HG03442 (cell line): ENCODE results near the gene TNFAIP8L3.

Source experiments
- ATAC-seq: cut with Tn5 transposase; IDR thresholded peaks from one replicate; pipeline ENCODE4 v1.9.1; 2021; ENCODE audit warnings: mild to moderate bottlenecking, moderate library complexity; ENCODE audit not compliant: unreplicated experiment

Gene TNFAIP8L3

DNA sequence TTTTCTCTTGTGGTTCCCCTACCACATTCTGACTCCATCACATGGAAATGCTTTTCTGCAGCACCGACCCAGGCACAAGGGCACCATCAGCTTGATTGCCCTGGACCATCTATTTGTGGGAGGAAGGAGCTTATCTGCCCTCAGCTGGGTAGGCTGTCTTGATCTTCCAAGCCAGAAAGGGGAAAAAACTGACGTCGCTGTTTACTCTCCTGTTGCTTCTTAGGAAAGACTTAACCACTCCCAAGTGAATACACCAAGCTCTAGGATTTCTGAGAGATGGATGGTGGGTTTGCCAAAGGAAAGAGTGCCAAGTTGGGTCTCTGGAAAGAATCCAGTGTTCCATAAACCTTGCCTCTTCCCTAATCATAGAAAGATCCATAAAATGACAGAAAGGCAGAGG, 4.0 kb downstream of the TNFAIP8L3 start:
- no peak for ATAC-seq

DNA sequence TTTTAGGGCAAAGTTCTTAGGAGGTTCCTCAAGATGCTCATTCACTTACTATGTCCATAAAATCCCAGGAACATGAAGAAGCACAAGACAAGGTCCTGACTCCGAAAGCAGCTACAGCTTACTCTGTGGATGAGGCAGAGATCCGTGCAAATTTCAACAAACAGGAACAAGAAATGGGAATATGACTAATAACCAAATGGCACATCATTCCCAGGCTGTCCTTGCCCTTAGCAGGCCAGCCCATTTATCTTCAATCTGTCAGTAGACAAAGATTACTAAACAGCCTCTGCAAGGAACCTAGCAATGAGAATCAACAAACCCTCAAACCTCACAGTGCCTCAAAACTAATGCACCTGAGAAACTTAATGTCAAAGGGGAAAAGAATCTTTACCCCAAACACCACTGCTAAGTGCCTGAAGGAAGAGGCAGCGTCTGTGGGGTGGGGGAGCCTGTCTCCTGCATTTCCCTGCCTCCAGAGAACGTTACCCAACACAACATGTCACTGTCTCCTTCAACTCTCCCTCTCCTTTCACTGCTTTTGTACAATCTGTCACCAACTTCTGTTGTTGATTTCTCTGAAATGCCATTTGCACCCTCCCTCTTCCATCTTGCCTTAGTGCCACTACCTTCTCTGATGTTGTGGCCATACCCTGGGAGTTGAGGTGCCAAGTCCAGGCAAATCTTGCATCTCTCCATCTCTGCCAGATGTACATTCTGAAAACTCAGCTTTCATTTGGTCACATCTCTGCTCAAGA, 4.8 kb downstream of the TNFAIP8L3 start:
- ATAC-seq, result no peak

DNA sequence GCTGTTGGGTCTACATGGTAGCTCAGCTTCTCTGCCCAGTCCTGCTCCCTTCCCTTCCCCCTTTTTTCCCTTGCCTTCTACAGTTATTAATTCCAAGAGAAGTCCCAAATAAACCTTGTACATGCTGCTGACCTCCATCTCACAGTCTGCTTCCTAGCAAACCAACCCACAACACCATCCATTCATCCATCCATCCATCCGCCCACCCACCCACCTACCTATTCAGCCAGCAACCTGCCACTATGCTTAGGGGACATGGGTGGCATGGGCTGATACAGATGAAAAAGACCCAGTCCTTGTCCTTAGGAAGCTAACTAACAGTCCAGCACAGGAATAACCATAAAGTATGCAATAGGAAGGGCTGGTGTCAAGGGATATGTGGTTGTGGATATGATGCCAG, 5.7 kb downstream of the TNFAIP8L3 start:
- ATAC-seq, result no peak

DNA sequence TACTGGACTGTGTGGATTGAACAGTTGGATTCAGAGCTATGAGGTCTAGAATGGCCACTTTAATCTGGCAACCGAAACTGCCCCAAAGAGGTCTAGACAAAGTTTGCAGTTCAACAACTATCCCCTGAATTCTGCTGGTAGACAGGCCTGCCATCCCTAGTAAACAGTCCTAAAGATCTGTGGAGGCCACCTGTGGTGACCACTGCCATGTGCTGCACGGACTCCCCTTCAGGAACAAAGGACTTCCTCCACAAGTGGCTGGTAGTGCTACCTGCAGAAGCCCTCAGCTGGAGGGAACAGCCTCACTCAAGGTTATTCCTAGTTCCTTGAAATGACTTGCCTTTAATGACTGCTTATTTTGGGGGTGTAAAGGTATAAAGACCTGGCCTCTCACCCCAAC, 6.1 kb downstream of the TNFAIP8L3 start:
- ATAC-seq, result no peak

DNA sequence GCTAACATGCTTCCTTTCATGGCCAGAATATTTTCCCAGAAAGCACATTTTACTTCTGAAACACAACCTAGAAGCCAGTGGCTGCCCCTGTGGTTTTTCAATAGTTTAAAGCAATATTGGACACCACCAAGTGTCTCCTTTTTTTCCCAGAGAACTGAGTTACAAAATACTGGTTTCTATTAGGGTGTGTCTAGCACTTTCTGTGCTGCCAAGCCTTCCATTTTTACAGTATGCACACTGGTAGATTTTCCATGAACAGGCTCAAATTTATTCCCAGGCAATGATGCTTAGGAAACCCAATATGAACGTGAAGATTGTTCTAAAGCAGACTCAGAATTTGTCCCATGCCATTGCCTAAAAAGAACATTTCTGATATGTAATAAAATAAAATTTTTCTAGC, 7.2 kb downstream of the TNFAIP8L3 start:
- ATAC-seq, result no peak

DNA sequence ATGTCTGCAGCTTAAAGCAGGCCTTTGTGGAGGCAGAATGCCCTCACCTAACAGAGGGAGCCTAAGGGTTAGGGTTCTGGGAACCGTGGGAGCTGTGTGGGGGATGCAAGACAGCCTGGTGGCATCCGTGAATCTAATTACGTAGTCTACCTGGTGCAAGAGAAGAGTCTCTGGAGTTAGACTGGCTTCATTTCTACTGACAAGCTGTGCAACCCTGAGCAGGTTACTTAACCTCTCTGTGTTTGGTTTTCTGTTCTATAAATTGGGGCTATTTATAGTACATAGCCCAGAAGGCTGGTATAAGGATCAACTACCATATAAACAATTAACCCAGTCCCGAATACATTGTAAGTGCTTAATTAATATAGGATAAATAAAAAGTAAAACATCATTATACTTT, 8.3 kb downstream of the TNFAIP8L3 start:
- ATAC-seq, result no peak

DNA sequence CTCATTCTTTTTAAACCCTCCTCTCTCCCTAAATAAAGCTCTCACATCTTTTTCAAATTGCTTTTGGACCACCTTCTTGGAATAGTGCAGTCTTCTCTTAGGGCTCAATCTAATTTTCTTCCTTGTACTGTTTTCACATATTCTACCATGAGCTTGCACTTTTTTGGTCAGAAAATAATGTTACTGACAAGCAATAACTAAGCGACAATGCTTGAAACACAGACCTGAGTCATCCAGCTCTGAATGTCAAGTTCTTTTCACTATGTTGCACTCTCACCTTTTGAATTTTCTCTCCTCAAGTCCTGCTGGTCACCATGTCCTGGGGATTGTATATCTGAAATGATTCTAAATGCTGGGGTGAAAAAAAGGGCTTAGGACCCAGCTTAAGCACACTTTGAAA, 8.9 kb downstream of the TNFAIP8L3 start:
- no peak for ATAC-seq

DNA sequence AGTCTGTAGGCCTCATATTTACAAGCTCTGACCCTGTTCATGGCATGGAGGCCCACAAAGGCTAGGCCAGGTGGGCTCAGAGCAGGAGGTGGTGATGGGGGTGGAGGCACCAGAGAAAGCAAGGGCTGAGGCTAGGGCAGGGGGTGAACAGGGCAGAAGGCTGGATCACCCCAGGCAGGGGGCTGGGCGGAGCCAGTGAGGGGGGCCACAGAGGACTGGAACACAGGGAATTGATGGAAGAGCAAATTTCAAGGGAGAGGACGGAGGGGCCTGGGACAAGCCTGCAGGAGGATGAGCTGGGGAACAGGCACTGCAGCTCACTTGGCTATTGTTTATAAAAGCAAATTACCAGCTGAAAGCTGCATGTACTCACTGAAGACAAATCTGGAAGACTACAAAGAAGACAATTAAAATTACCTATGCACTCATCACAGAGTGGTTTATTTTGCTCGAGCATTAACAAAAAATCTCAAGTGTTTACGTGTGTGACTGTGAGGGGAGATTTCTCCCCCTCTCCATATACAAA, 11.0 kb downstream of the TNFAIP8L3 start:
- ATAC-seq, result no peak

DNA sequence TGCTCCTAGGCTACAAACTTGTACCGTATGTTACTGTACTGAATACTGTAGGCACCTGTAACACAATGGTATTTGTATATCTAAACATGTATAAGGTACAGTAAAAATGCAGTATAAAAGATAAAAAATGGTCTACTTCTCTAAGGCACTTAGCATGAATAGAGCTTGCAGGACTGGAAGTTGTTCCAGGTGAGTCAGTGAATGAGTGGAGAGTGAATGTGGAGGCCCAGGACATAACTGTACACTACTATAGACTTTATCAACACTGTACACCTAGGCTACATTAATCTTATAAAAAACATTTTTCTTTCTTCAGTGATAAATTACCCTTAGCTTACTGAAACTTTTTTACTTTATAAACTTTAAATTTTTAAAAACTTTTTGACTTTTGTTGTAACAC, 12.5 kb downstream of the TNFAIP8L3 start:
- no peak for ATAC-seq

DNA sequence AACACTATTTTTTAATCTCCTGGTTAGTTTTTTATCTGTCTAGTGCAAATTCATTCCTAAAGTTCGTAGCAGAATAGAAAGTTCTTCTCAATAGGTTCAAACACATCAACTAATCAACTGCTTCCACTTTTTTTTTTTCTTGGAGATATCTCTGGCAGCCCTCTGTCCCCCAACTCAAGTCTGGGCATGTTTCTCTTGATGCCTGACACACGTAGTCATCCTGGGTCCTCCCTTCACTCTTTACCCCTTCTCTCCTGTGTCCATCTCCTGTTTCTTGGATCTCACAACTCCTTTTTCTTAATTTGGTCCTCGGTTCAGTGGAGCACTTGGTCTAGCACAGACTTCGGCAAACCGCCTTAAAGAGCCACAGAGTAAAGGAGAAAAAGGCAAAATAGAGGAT, 14.4 kb downstream of the TNFAIP8L3 start:
- ATAC-seq, result no peak

DNA sequence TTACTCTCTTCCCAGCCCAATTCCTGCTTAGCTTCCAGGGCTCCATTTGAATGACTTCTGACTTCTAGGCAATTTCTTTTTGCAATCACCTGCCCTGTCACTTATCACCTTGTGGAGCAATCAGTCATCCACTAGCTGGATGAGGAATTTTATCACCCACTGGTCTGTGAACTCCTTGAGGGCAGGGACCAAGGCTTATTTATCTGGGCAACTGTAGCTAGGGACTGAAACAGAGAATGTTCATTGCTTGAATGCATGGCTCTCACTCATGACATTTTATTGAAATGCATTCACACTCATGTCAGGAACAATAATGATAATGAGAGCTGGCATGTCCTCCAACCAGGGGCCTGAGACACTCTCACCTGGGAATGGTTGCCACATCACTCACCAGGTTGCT, 15.5 kb downstream of the TNFAIP8L3 start:
- ATAC-seq, result no peak

DNA sequence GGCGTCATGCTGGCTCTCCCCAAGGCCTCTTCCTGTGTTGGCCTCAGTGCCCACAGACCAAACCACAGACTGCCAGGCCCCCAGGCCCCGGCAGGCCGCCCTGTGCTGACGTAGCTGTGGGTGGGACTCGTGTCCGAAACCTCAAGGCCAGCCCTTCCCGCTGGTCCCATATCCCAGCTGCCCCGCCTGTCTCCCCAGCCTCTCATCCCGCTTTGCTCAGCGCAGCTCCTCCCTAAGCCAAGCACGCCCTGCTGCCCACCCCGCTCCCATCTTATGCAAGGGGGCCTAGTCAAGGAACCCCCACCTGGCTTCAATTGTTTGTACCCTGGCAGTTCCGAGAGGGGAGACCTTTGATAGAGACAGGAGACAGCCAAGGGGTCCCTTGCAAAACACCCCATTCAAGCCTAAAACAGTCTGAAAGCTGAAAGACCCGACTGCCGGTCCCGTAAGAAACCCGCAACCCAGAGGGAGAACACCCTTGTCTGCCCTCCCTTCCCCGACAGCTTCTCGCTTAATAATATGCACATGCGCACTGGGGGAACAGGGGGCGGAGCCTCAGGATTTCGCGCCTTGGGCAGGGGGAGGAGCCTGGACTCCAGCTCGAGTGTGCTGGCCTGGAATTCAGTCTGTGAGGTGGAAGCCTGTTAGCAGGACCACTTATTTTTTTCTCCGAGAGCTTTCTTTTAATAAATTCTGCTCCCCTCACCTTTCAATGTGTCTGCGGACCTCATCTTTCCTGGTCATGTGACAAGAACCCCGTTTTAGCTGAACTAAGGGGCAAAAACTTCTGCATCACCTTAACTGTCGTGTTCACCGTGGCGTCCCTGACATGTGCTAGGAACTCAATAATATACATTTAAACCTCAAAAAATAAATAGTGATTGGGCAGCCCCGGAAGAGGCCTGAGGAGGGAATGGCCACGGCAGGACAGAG, 17.2 kb downstream of the TNFAIP8L3 start:
- ATAC-seq, result peak; percentile 49

DNA sequence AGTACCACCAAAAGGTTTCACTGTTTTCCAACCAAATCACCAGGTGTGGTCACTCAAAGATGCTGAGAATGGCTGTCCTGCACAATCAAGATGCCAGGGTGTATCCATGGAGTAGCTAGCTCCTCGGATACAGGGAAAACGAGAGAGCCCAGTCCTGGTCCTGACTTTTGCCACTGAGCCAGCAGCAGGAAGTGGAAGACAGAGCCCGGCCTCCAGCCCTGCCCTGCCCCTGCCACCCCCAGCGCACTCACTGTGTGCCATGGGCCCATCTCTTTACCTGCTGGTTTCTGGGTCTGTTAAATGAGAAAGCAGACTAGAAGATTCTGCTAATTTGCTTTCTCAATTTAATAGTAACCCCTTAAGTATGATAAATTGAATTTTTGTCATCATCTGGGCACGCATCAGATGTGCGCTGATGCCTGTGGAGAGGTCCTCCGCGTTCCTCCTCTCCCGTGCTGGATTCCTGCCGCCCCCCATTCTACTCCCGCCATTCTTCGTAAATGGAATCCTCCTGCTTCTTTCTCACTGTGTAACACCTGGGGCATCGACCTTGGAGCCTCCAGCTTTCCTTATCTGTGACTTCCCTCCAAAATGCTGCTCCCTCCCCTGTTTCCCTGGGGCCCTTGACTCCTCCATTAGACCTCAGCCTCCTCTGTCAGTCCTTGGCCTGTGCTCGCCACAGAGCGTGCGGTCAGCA, 18.0 kb downstream of the TNFAIP8L3 start:
- no peak for ATAC-seq

DNA sequence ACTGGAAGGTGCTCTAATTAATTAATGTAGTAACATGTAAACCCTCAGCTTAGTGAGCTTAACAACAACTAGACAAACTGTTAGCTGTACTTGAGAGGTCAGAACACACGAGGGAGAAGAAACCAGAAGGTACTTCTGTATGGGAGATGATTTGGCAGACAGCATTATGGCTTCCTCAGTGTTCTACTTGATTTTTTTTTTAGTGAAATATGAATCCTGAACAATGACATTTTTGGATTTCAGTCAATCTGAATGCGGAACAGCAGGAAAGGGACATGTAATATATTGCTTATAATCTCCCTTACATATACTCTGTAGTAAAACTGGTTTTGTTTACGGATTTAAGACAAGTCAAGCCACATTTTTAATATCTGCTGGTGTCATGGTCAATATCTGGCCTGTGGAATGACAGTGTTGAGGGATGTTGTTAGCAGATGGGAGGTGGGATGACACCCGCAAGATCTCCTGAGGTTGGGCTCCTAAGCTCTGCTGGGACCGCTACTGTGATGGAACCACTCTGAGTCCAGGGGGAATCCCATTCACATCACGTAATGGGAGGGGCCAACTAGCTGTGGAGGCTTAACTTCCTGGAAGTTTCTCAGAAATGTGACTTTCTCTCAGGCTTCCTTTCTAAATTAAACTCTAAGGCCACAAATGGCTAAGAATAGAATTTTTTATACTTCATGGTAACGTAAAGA, 18.7 kb downstream of the TNFAIP8L3 start:
- ATAC-seq, result no peak

DNA sequence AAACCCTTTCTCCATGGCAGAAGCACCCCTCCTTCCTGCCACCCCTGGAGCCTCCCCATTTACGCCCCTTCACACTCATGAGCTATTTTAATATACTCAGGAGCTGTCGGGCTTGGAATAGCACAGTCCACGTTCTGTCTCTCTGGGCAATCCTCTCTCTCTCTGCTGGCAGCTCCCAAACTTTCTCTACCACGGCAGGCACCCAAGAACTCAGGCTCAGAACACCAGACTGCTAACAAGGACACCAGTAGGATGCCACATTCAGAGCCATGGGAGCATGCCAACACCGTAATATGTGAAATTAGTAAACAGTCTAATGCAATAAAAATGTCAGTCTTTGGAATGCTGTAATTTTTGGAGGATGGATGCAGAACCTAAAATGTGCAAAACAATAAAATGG, 19.3 kb downstream of the TNFAIP8L3 start:
- no peak for ATAC-seq

DNA sequence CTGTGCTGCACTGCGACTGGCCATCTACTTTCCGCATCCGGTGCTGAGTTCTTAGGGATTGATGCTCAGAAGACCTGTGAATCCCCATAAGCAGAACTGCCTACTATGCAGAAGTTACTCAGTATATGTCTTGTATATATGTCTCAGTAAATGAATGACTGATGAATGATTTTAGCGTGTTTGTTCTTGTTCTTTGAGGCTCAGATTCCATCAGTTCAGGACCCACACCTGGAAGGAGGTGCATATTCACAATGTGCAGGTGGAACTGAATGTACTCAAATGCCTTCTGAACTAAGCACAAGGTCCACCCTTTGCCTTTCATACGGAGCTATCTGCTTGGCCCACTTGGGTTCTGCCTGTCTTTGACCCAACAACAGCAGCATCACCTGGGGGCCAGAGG, 19.8 kb downstream of the TNFAIP8L3 start:
- ATAC-seq, result no peak

DNA sequence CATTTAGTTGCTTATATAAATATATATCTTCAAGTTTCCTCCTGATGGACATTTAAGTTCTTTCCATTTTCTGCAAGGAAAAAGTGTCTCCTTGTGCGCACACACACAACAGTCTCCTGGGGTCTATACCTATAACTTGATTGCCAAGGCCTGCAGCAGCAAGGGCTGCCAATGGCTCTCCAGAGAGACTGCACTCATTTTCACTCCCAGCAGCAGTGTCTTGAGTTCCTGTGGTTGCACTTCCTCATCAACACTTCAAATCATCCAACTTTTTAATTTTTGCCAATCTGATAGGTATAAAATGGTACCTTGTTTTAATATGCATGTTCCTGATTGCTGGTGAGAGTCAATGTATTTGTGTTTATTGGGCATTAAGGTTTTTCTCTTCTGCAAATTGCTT, 23.1 kb downstream of the TNFAIP8L3 start:
- no peak for ATAC-seq

DNA sequence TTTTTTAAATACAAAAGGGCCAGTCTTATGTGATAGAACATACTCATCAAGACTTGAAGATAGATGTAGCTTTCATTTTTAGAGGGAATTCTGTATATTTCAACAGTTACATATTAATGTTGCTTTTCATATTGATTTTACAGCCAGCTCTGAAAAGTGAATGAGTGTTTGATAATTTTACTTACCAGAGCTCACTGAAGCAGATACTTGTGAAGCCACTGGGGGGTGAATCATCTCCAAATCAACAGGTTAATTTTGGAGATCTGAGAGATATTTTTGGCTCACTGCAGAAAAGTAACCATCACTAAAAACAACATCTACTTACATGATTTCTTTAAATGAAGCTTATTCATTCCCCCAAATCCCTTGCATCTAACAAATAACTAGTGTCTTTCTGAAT, 24.7 kb downstream of the TNFAIP8L3 start:
- ATAC-seq, result no peak

DNA sequence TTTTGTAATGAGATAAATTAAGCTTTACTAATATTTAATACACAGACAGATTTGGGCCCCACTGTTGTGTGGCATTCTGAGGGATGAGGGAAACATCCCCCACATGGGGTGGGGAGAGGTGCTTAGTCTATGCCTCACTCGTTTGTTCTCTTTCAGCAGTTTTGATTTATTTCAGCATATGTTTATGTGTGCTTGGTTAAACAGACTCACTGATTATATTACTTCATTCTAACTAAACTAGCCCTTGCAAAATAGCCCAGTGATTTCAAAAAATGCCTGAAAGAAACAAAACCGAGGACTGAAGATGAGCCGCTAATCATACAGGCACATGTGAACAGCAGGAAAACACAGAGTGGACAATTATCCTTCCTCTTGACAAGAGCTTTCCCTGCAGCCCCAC, 27.2 kb downstream of the TNFAIP8L3 start:
- ATAC-seq, result no peak

DNA sequence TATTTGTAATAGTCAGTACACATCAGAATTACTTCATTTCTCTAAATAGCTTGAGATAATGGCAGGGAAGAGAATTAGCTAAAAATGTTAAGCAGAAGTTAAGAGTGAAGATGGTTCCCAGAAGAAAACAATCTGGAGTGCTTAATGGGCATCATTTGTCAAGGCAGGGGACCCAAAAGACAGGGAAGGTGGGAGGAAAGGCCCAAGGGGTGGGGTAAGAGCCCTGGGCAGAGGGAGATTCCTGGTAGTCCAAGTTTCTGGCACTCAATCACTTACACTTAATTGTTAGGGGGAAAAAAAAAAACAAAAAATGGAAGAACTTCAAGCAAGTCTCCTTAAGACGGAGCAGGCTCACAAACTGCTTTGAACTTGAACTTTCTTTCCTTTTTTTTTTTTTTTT, 28.9 kb downstream of the TNFAIP8L3 start:
- no peak for ATAC-seq

DNA sequence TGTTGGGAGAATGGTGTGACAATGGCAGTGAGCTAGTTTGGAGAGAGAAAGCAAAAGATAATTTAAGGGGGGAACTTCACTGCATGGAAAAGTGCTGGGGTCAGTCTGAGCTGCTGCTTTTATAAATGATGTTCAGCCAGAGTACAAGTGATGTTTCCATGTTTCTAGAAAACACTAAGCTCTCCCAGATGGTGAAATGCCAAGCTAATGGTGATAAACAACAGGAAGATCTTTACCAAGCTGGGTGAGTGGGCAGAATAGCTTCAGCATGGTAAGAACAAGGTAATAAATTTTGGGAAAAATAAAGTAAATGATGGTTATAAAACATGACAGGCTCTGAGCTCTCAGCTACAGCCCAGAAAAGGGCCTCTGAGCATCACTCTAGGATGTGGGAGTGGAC, 29.4 kb downstream of the TNFAIP8L3 start:
- ATAC-seq, result no peak
